Spinal cord (tissue), 10 donors: ENCODE results near the gene ANKLE1. TPM values are rescaled to one million over a fixed set of nuclear protein-coding genes. Genes with fewer than 3 reads are reported as not detected.

Experiments used
- DNase-seq, 6 donors: peaks; one replicate each; pipeline versions ENCODE4 v3.0.0 to v3.0.0-alpha.2; 2013 to 2015; ENCODE audit warnings: low spot score in 6 of 6, low read depth in 4 of 6
- H3K27ac ChIP-seq: one replicate; pipeline ENCODE4 v1.5.1; 2013; ENCODE audit warnings: low read depth, low read length, control low read depth
- H3K27me3 ChIP-seq: one replicate; pipeline ENCODE4 v1.6.1; 2013; ENCODE audit warnings: low read length; ENCODE audit not compliant: control insufficient read depth, insufficient read depth
- H3K36me3 ChIP-seq: one replicate; pipeline ENCODE4 v1.6.1; 2013; ENCODE audit warnings: low read length; ENCODE audit not compliant: control insufficient read depth, insufficient read depth
- H3K4me1 ChIP-seq: one replicate; pipeline ENCODE4 v1.6.1; 2013; ENCODE audit warnings: low read length; ENCODE audit not compliant: control insufficient read depth, insufficient read depth
- H3K4me3 ChIP-seq: one replicate; pipeline ENCODE4 v1.5.1; 2013; ENCODE audit warnings: low read depth, low read length, control low read depth
- H3K9me3 ChIP-seq: one replicate; pipeline ENCODE4 v1.6.1; 2013; ENCODE audit warnings: low read length; ENCODE audit not compliant: control insufficient read depth, insufficient read depth
- WGBS: methylation state at CpG from one replicate; pipeline ENCODE4 v1.1.5; 2013; ENCODE audit warnings: missing lambda C conversion rate; ENCODE audit not compliant: insufficient coverage; 5-methylcytosine and 5-hydroxymethylcytosine counted together
- long read RNA-seq, 4 donors: transcript quantifications; one replicate each; lab custom pipeline, GENCODE V29; 2026
- polyA plus RNA-seq, 2 donors: library from polyadenylated mRNA; unstranded; fragments of 120-200 nt; gene quantifications; one replicate each; pipeline ENCODE4 v1.2.1, GENCODE V29; 2013; ENCODE audit not compliant: insufficient read length in 2 of 2
- total RNA-seq, 2 donors: library from RNA; depleted of rRNA in 1 of 2; stranded (reverse); fragments of 120-200 nt in 1 of 2; fragments of >200 nt in 1 of 2; gene quantifications; one replicate each; pipeline versions ENCODE4 v1.2.3 to v1.2.4, GENCODE V29; 2013 to 2014
- donor health status: healthy.

ANKLE1 gene, protein sequence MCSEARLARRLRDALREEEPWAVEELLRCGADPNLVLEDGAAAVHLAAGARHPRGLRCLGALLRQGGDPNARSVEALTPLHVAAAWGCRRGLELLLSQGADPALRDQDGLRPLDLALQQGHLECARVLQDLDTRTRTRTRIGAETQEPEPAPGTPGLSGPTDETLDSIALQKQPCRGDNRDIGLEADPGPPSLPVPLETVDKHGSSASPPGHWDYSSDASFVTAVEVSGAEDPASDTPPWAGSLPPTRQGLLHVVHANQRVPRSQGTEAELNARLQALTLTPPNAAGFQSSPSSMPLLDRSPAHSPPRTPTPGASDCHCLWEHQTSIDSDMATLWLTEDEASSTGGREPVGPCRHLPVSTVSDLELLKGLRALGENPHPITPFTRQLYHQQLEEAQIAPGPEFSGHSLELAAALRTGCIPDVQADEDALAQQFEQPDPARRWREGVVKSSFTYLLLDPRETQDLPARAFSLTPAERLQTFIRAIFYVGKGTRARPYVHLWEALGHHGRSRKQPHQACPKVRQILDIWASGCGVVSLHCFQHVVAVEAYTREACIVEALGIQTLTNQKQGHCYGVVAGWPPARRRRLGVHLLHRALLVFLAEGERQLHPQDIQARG
- total RNA-seq (under 1 TPM; 0.61 to 0.79 TPM), polyA plus RNA-seq (1 to 10 TPM; 2.6 to 4.3 TPM)
- long read RNA-seq, donor 1 = 0 reads
- long read RNA-seq, donor 2 = 0 reads
- long read RNA-seq, donor 3 = 0 reads
- long read RNA-seq, donor 4 = 0 reads

DNA sequence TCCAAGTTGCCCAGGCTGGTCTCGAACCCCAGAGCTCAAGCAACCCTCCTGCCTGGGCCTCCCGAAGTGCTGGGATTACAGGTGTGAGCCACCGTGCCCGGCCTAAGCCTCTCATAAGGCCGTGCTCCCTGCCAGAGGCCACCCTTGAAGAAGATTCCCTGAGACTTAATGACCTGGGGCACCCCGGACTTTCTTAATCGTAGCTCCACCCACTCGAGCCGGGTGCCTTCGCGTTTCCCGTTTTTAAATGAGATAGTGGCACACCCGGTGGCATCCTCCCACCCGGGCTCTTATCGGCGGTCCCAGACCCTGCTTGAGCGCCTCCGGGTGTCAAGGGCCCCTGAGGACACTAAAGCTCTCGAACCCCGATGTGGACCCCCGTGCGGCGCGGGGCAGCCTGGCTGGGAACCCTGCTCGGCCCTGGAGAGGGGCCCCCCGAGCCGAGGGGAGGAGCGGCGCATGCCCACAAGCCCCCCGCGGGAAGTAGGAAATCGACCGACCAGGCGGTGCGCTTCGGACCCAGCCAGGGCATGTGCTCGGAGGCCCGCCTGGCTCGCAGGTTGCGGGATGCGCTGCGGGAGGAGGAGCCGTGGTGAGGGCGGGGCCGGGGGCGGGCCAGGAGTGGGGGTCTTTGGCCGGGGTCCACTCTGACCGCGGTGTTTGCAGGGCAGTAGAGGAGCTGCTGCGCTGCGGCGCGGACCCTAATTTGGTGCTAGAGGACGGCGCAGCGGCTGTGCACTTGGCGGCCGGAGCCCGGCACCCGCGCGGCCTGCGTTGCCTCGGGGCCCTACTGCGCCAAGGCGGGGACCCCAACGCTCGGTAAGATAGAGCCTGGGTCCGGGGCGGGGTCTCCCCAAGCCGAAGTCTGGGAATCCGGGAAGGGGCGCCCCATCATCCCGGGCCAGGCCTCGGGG is at the start of gene ANKLE1:
ANKLE1 (plus strand) TSS at position 511 of the 914 bp plus-strand sequence; CDS start at position 531, 20 bp downstream.
- H3K27ac ChIP-seq = no peak within 1 kb of the TSS
- 9% methylated on average over 75 of the region's 75 CpGs for WGBS

DNA sequence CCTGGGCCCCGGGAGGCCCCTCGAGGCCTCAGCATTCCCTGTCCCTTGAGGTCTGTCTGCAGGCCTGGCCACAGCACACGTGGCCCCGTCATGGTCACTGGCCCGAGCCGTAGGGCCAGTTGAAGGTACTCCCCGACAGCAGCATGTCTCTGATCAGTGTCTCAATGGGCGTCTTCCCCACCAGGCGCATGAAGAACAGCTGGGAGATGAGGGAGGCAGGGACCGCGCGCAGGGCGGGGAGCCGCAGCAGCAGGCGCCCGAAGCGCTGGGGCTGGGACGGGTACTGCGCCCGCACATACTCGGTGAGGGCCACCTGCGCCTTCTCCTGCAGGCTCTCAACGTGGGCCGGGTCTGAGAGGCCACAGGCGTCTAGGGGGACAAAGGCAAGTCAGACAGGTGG is 49.4 kb upstream of the ANKLE1 start:
- H3K36me3 ChIP-seq = peaks cover 64% of the 10 kb centered on the region
- WGBS = 94% methylated on average over 25 of the region's 25 CpGs
- H3K27ac ChIP-seq = no peak overlapping the region
- H3K4me3 ChIP-seq = no peak overlapping the region
- H3K4me1 ChIP-seq = peaks cover 27% of the 10 kb centered on the region
- no peaks in the 10 kb centered on the region for H3K9me3 ChIP-seq
- no peak for DNase-seq
- no peaks in the 10 kb centered on the region for H3K27me3 ChIP-seq

More for the DNA sequence above, at the start of gene ANKLE1:
- peak in 2 of 6 donors; percentile 49 to 50 for DNase-seq
- Histone ChIP-seq H3K36me3 (peaks cover 45% of the 10 kb centered on the region), H3K4me1 (peaks cover 17% of the 10 kb centered on the region), H3K27me3 (peaks cover 15% of the 10 kb centered on the region), H3K4me3 (peak within 1 kb of the TSS; percentile 24), H3K9me3 (no peaks in the 10 kb centered on the region)

DNA sequence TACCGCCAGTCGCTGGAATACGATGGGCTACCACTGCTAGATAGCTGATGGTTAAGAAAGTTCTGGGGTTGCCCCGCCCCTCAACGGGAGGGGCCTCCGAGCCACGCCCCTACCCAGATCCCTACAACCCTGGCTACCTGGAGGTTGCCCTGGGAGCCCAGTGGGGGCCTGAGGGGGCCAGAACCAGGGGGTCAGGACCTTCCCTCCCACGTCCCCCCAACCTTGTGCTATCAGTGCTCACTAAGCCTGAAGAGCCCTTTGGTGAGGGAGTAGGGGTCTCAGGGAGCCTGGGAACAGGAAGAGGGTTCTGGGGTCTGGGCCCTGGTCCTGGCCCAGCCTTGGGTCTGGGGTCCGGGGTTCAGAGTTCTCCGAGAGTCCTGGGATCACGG is 46.8 kb upstream of the ANKLE1 start:
- Histone ChIP-seq H3K27ac (peak overlapping the region; percentile 47), H3K9me3 (no peaks in the 10 kb centered on the region), H3K27me3 (no peaks in the 10 kb centered on the region), H3K36me3 (peaks cover 64% of the 10 kb centered on the region), H3K4me1 (peaks cover 23% of the 10 kb centered on the region), H3K4me3 (peak overlapping the region; percentile 40)
- 36% methylated on average over 8 of the region's 11 CpGs for WGBS
- DNase-seq = peak in 2 of 6 donors; percentile 56 to 74

DNA sequence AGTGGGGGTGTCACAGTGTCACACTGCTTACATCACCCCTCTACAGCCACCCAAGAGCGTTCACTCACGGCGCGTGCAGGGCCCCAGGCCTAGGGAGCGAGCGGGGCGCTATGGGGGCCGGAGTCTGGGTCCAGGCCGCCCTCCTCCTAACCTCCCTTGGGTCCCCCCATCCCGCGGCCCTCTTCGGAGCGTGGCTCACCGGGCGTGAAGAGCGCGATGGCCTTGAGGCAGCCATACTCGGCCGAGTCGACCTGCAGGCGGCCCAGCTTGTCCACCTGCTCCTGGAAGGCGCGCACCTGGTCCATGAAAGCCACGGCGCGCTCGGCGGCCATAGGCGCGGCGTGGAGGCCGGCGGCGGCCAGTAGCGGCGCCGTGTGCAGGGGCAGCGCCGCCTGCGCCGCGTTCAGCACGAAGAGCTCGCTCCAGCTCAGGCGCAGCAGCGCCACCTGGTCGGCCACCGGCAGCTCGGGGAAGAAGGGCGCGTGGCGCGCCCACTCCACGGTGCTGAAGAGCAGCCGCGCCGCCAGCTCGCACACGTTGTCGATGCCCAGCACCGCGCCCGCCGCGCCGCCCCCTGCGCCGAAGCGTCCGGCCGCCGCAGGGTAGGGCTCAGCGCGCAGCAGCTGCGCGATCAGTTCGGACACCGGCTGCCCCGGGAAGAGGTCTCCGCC is 46.3 kb upstream of the ANKLE1 start:
- WGBS = 4% methylated on average over 80 of the region's 80 CpGs

DNA sequence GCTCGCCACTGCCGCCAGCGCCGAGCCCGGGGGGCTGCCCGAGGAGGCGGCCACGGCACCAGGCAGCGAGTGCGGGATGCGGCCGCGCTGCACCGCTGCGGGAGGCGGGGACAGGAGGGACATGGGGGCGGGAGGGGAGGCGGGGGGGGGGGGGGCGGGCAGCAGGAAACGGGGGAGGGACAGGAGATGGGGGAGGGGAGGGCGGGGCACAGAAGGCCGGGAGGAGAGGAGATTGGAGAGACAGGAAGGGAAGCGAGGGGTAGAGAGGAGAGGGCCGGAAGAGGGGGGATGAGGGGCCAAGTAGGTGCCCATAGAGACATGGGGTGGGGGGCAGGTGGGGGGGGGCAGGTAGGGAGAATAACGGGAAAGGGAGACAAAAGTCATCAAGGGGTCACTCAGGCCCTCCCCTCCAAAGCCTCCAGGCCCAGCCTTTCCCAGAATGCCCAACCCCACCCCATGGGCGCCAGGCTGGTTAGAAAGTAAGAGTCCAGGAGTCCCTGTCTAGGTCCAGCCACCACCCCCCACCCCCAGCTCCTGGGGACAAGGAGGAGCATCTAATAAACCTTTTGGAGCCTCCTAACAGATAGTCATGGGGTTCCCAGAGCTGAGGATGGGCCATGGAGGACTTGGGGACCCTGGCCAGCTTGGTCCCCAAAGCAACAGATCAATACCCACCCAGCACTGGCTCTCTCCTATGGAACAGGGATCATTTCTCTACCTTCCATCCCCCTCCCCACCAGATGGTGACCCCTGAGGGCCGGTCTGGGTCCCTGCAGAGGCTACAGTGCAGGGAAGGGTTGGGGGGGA is 45.5 kb upstream of the ANKLE1 start:
- WGBS = 20% methylated on average over 3 of the region's 27 CpGs
- peaks cover 62% of the 10 kb centered on the region for H3K36me3 ChIP-seq
- peaks cover 23% of the 10 kb centered on the region for H3K4me1 ChIP-seq
- H3K4me3 ChIP-seq = no peak overlapping the region
- H3K27ac ChIP-seq = no peak overlapping the region
- no peaks in the 10 kb centered on the region for H3K9me3 ChIP-seq
- DNase-seq = peak in 1 of 6 donors; percentile 74
- no peaks in the 10 kb centered on the region for H3K27me3 ChIP-seq

More for the DNA sequence above, 46.3 kb upstream of the ANKLE1 start:
- Histone ChIP-seq H3K27ac (peak overlapping the region; percentile 47), H3K4me1 (peaks cover 23% of the 10 kb centered on the region), H3K9me3 (no peaks in the 10 kb centered on the region), H3K4me3 (peak overlapping the region; percentile 40), H3K27me3 (no peaks in the 10 kb centered on the region), H3K36me3 (peaks cover 64% of the 10 kb centered on the region)
- peak in 3 of 6 donors; percentile 59 to 91 (median 88) for DNase-seq

DNA sequence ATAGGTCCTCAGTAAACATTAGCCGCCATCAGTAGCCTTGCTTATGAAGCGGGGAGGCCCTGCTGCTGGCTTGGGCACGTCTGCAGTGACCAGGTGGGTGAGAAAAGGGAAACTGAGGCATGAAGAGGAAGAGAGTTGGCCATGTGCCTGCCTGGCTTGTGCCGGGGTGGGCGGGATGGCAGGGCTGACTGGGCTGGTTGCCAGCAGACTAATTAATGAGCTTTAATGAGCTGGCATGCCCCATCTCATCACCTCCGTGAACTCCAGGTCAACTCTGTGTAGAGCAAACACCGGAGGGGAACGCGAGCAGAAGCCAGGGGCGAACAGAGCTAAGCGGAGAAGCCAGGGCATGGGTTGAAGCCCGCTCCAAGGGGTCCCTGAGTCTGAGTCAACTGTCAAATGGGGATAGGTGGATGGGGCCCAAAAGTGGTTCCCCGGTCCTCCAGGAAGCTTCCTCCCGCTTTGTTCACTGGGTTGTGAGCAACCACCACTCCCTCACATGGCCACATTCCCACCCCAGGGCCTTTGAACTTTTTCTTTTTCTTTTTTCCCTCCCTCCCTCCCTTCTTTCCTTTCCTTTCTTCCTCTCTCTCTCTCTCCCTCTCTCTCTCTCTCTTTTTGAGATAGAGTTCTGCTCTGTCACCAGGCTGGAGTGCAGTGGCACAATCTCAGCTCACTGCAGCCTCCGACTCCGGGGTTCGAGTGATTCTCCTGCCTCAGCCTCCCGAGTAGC is 44.7 kb upstream of the ANKLE1 start:
- no peaks in the 10 kb centered on the region for H3K9me3 ChIP-seq
- peaks cover 56% of the 10 kb centered on the region for H3K36me3 ChIP-seq
- no peak for DNase-seq
- H3K27ac ChIP-seq = no peak overlapping the region
- no peak overlapping the region for H3K4me3 ChIP-seq
- H3K4me1 ChIP-seq = peaks cover 23% of the 10 kb centered on the region
- H3K27me3 ChIP-seq = no peaks in the 10 kb centered on the region
- 52% methylated on average over 12 of the region's 18 CpGs for WGBS

DNA sequence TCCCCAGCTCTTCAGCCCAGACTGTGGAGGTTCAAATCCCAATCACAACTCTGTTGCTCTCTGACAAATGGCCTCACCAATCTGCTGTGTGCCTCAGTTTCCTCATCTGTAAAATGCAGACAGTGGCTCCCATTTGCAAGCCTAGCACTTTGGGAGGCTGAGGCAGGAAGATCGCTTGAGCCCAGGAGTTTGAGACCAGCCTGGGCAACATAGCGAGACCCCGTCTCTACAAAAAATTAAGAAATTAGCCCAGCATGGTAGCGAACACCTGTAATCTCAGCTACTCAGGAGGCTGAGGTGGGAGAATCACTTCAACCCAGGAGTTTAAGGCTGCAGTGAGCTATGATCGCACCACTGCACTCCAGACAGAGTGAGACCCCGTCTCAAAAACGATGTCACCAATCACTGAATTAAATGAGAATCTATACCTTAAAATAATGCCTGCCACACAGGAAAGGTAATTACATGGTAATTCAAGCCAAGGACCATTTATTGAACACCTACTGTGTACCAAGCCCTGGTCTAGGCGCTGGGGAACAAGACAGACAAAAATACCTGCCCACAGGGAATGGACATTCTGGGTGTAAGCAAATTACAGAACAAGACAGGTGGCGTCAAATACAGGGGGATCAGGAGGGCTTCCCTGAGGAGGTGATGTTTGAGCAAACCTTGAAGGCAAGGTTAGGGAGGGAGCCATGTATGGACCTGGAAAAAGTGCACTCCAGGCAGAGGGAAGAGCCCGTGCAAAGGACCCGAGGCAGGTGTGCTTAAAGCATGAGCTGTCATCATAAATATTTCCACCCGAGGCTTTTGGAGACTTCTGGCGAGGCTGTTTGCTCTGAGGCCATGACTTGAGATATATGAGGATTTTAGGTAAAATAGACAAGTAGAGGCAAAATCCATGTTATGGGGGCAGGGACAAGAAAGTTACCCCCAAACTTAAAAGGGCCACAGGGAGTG is 43.7 kb upstream of the ANKLE1 start:
- Histone ChIP-seq H3K36me3 (peaks cover 50% of the 10 kb centered on the region), H3K27ac (no peak overlapping the region), H3K4me1 (peaks cover 32% of the 10 kb centered on the region), H3K4me3 (no peak overlapping the region), H3K9me3 (no peaks in the 10 kb centered on the region), H3K27me3 (no peaks in the 10 kb centered on the region)
- DNase-seq = no peak
- 94% methylated on average over 7 of the region's 13 CpGs for WGBS
